ENCODE measurements around the gene ADORA2A. TPM values are rescaled to one million over a fixed set of nuclear protein-coding genes. Genes with fewer than 3 reads are reported as not detected.

Gene ADORA2A
- total RNA-seq, 2 experiments from 2014 or later = 30.5 to 33.0 TPM

- ChIA-PET CTCF (interaction anchor here (1.8 kb wide), 1 partner anchor 17 kb away, joined by 6 read pairs; no protein-coding TSS in a partner anchor), POLR2A (no interaction called here)
- DNase-seq = no peak
- intact Hi-C loops (cut with micrococcal nuclease) = no loop called here
- Mint-ChIP-seq H3K36me3 (peaks cover 5% of the 10 kb centered on the region), H3K9me3 (no peaks in the 10 kb centered on the region), H3K4me3 (no peak overlapping the region), H3K27me3 (no peaks in the 10 kb centered on the region), H3K4me1 (ENCODE audit: low read depth) (peaks cover 38% of the 10 kb centered on the region), H3K27ac (no peak overlapping the region)
Measured at GRCh38 chr22:24405631-24406321, 21.6 kb upstream of the ADORA2A start.

- ChIA-PET CTCF (interaction anchor here (1.8 kb wide), 1 partner anchor 16 kb away, joined by 6 read pairs; no protein-coding TSS in a partner anchor), POLR2A (no interaction called here)
- Mint-ChIP-seq H3K4me1 (ENCODE audit: low read depth) (peaks cover 30% of the 10 kb centered on the region), H3K27ac (no peak overlapping the region), H3K4me3 (no peak overlapping the region), H3K27me3 (no peaks in the 10 kb centered on the region), H3K36me3 (peaks cover 2% of the 10 kb centered on the region), H3K9me3 (no peaks in the 10 kb centered on the region)
- intact Hi-C loops (cut with micrococcal nuclease) = no loop called here
- no peak for DNase-seq
Measured at GRCh38 chr22:24406322-24407277, 20.8 kb upstream of the ADORA2A start.

GRCh38 chr22:24407278-24407665 is 20.1 kb upstream of the ADORA2A start:
- Mint-ChIP-seq H3K4me1 (ENCODE audit: low read depth) (peaks cover 27% of the 10 kb centered on the region), H3K9me3 (no peaks in the 10 kb centered on the region), H3K36me3 (peaks cover 1% of the 10 kb centered on the region), H3K27me3 (no peaks in the 10 kb centered on the region), H3K27ac (no peak overlapping the region), H3K4me3 (no peak overlapping the region)
- CTCF ChIA-PET = interaction anchor here (1.8 kb wide), 1 partner anchor 16 kb away, joined by 6 read pairs; no protein-coding TSS in a partner anchor
- intact Hi-C loops (cut with micrococcal nuclease) = no loop called here
- DNase-seq = no peak
- POLR2A ChIA-PET = no interaction called here

GRCh38 chr22:24407884-24408283 is 19.5 kb upstream of the ADORA2A start:
- peaks cover 1% of the 10 kb centered on the region for H3K36me3 Mint-ChIP-seq
- H3K27ac Mint-ChIP-seq = no peak overlapping the region

GRCh38 chr22:24408630-24409029 is 18.8 kb upstream of the ADORA2A start:
- Mint-ChIP-seq H3K9me3 (no peaks in the 10 kb centered on the region), H3K27me3 (no peaks in the 10 kb centered on the region)

More at GRCh38 chr22:24407884-24408283, 19.5 kb upstream of the ADORA2A start:
- Mint-ChIP-seq H3K4me3 (no peak overlapping the region), H3K4me1 (ENCODE audit: low read depth) (peaks cover 22% of the 10 kb centered on the region), H3K9me3 (no peaks in the 10 kb centered on the region), H3K27me3 (no peaks in the 10 kb centered on the region)
- intact Hi-C loops (cut with micrococcal nuclease) = no loop called here
- CTCF ChIA-PET = interaction anchor here (1.0 kb wide), 1 partner anchor 16 kb away, joined by 3 read pairs; no protein-coding TSS in a partner anchor
- DNase-seq = no peak
- POLR2A ChIA-PET = no interaction called here

GRCh38 chr22:24409707-24410106 is 17.7 kb upstream of the ADORA2A start:
- Mint-ChIP-seq H3K9me3 (no peaks in the 10 kb centered on the region), H3K36me3 (peaks cover 1% of the 10 kb centered on the region), H3K4me3 (no peak overlapping the region), H3K27ac (no peak overlapping the region), H3K4me1 (ENCODE audit: low read depth) (peaks cover 19% of the 10 kb centered on the region), H3K27me3 (no peaks in the 10 kb centered on the region)
- DNase-seq = no peak
- ChIA-PET POLR2A (interaction anchor here (0.6 to 1.1 kb wide), 2 partner anchors 18 to 137 kb away, joined by 3 read pairs; partner anchors contain the start of gene ADORA2A), CTCF (interaction anchor here (1.4 kb wide), 1 partner anchor 93 kb away, joined by 3 read pairs; no protein-coding TSS in a partner anchor)
- intact Hi-C loops (cut with micrococcal nuclease) = no loop called here

More at GRCh38 chr22:24408630-24409029, 18.8 kb upstream of the ADORA2A start:
- ChIA-PET POLR2A (interaction anchor here (1.1 kb wide), 1 partner anchor 19 kb away, joined by 3 read pairs; the partner anchor contains the start of gene ADORA2A), CTCF (interaction anchor here (0.7 to 1.4 kb wide), 3 partner anchors 15 to 94 kb away, joined by 3 read pairs; no protein-coding TSS in a partner anchor)
- Mint-ChIP-seq H3K4me1 (ENCODE audit: low read depth) (peaks cover 19% of the 10 kb centered on the region), H3K27ac (no peak overlapping the region), H3K36me3 (peaks cover 1% of the 10 kb centered on the region), H3K4me3 (no peak overlapping the region)
- intact Hi-C loops (cut with micrococcal nuclease) = no loop called here
- no peak for DNase-seq

GRCh38 chr22:24410110-24410856 is 17.1 kb upstream of the ADORA2A start:
- no peak for DNase-seq
- peaks cover 2% of the 10 kb centered on the region for H3K36me3 Mint-ChIP-seq
- intact Hi-C loops (cut with micrococcal nuclease) = no loop called here
- ChIA-PET POLR2A (interaction anchor here (0.6 kb wide), 1 partner anchor 66 kb away, joined by 4 read pairs; no protein-coding TSS in a partner anchor), CTCF (interaction anchor here (1.4 kb wide), 1 partner anchor 92 kb away, joined by 3 read pairs; no protein-coding TSS in a partner anchor)
- peaks cover 19% of the 10 kb centered on the region for H3K4me1 Mint-ChIP-seq (ENCODE audit: low read depth)
- H3K27ac Mint-ChIP-seq = no peak overlapping the region
- H3K4me3 Mint-ChIP-seq = no peak overlapping the region
- H3K9me3 Mint-ChIP-seq = no peaks in the 10 kb centered on the region
- H3K27me3 Mint-ChIP-seq = no peaks in the 10 kb centered on the region

- no peaks in the 10 kb centered on the region for H3K27me3 Mint-ChIP-seq
- H3K4me3 Mint-ChIP-seq = no peak overlapping the region
- H3K4me1 Mint-ChIP-seq (ENCODE audit: low read depth) = peaks cover 19% of the 10 kb centered on the region
- POLR2A ChIA-PET = no interaction called here
- CTCF ChIA-PET = interaction anchor here (0.6 kb wide), 1 partner anchor 79 kb away, joined by 4 read pairs; no protein-coding TSS in a partner anchor
- DNase-seq = no peak
- intact Hi-C loops (cut with micrococcal nuclease) = no loop called here
- peaks cover 4% of the 10 kb centered on the region for H3K36me3 Mint-ChIP-seq
- no peaks in the 10 kb centered on the region for H3K9me3 Mint-ChIP-seq
- no peak overlapping the region for H3K27ac Mint-ChIP-seq
Measured at GRCh38 chr22:24411256-24412004, 16.0 kb upstream of the ADORA2A start.

- no peaks in the 10 kb centered on the region for H3K9me3 Mint-ChIP-seq
- no peak overlapping the region for H3K27ac Mint-ChIP-seq
- H3K4me1 Mint-ChIP-seq (ENCODE audit: low read depth) = peaks cover 16% of the 10 kb centered on the region
- ChIA-PET POLR2A (no interaction called here), CTCF (no interaction called here)
- no peaks in the 10 kb centered on the region for H3K27me3 Mint-ChIP-seq
- intact Hi-C loops (cut with micrococcal nuclease) = no loop called here
- H3K4me3 Mint-ChIP-seq = no peak overlapping the region
- DNase-seq = no peak
- peaks cover 4% of the 10 kb centered on the region for H3K36me3 Mint-ChIP-seq
Measured at GRCh38 chr22:24412274-24412673, 15.1 kb upstream of the ADORA2A start.

- Mint-ChIP-seq H3K4me1 (ENCODE audit: low read depth) (peaks cover 13% of the 10 kb centered on the region), H3K27ac (no peak overlapping the region), H3K27me3 (no peaks in the 10 kb centered on the region), H3K9me3 (no peaks in the 10 kb centered on the region), H3K4me3 (no peak overlapping the region), H3K36me3 (peaks cover 4% of the 10 kb centered on the region)
- CTCF ChIA-PET = no interaction called here
- POLR2A ChIA-PET = no interaction called here
- no peak for DNase-seq
- intact Hi-C loops (cut with micrococcal nuclease) = no loop called here
Measured at GRCh38 chr22:24413271-24413670, 14.1 kb upstream of the ADORA2A start.

- no peak for DNase-seq
- CTCF ChIA-PET = no interaction called here
- no peak overlapping the region for H3K4me3 Mint-ChIP-seq
- H3K36me3 Mint-ChIP-seq = peaks cover 4% of the 10 kb centered on the region
- no peaks in the 10 kb centered on the region for H3K27me3 Mint-ChIP-seq
- H3K9me3 Mint-ChIP-seq = no peaks in the 10 kb centered on the region
- no peak overlapping the region for H3K27ac Mint-ChIP-seq
- POLR2A ChIA-PET = no interaction called here
- intact Hi-C loops (cut with micrococcal nuclease) = no loop called here
- peaks cover 13% of the 10 kb centered on the region for H3K4me1 Mint-ChIP-seq (ENCODE audit: low read depth)
Measured at GRCh38 chr22:24413736-24414385, 13.5 kb upstream of the ADORA2A start.
